GM19468 (cell line): Measurements from ENCODE around the gene EVX2.

Experiments used
- ATAC-seq: cut with Tn5 transposase; IDR thresholded peaks from one replicate; pipeline ENCODE4 v1.9.1; 2021; ENCODE audit warnings: mild to moderate bottlenecking, moderate library complexity, moderate number of reproducible peaks; ENCODE audit not compliant: unreplicated experiment; ENCODE audit errors: extremely low read depth

The EVX2 gene

DNA sequence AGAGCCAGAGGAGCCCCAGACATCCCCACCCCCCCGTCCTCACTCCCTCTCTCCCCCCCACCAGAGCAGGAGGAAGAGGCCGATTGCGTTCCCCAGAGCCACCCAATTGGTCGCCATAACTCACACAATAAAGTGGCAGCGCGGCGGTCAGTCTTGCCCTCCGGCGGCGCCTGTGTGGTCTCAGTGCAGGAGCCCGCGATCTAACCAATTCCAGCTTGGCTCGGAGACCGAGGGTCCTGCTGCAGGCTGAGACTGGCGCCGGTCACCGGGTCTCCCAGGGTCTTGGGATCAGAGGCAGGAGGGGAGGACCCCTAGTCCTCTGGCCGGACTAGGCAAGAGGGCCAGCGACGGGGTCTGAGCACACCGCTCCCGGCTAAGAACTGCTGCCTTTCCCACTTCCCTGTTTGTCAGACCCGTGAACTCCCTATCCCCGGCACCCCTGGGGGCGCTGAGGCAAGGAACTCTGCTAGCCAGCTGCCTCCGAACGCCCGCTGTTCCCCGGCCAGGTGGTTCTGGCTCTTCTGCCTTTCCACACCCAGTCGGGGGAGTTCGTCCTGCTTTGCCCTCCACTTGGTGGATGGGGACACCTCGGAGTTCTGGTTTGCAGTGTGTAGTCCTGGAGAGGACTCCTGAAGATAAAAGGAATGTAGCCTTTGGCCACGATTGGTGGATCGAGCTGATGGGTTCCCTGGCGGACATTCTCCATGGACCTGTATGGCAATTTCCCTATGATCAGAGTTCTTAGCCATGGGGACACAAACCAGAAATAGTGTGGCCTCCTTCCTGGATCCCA is 14.8 kb upstream of the EVX2 start:
- no peak for ATAC-seq

DNA sequence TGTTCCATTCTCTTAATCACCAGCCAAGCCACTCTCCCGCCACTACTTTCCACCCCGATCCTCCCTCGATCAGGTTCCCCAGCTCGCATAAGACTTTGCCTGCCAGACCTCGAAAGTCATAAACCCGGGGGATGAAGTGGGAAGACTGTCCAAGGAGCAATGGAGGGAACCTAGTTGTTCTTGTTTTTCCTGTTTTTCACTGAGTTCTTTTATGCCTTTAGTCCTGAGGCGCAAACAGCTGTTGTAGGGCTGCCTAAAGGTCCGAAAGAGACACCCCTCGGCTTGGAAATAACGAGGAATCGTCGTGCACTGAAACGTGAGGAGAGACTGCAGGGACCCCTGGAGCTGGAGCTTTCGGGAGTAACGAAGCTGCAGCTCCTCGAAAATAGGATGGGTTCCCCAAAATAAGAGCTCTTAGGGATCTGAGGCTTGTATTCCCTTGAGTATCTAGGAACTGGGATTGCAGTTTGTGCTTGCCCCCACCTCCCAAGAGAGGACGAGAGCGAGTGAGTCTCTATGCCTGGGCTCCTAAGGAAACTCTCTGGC is 14.1 kb upstream of the EVX2 start:
- ATAC-seq, result no peak

DNA sequence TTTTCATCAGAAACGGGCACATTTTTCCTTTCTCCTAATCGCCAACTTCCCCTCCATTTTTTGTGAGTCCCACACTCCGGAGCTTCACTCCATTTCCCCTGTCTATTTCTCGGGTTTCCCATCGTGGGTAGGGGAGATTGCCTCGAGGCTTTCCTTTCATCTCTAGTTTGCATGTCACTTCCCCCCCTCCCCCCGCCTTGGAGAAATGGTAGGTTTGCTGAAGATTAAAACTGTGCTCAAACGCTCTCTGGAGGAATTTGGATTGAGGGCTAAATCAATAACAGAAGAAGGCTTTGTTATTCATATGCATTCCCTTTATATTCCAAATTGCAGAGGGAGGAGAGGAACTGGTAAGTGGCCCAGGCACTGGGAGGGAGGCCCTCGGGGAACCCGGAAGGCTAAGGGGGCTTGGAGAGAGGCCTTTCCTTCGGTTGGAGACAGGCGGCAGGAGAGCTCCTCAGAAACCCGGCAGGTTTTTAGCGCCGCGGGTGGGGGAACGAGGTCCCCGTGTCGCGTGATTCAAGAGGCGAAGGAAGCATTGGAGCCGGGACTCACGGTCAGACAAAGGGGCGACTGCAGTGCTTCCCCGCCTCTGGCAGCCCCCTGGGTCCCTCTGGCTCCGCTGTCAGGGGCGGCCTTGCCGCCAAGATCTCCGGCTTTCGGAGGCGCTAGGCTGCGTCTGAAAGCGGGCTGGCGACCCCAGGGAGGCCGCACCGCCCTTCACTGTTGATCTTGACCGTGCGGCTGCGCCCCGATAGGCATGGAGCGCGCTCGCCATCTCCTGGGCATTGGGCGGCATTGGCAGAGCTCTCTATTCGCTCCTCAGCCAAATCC is 13.4 kb upstream of the EVX2 start:
- no peak for ATAC-seq

DNA sequence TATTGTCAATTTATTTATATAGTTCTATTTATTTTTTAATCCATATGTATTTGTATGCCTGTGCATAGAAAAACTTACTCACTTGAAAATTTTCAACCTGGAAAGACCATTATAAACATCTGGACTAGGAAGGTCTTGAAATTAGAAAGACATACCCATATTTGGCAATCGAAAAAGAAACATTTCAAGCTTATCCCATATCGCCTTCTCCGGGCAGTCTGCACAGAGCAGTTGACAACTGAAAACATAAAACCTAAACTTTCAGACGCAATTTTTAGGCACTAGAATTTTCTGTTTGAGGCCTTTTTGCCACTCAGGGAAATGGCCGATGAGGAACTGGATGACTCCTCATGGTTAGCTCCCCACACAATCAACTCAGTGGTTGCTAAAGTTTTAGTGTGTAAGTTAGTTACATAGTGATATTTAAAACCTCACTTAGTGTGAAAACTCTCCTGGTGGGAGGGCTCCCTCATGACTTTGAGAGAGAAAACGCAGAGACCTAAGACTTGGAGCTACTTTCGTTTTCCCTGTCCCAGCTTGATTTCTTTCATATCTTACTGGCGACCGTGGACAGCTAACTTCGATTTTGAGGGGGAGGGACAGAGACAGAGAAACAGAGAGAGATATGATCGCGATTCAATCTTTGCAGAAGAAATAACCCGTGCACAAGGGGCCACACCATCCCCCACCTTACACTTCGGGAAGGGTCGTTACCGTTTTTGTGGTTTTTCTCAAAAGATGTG is 12.7 kb upstream of the EVX2 start:
- no peak for ATAC-seq

DNA sequence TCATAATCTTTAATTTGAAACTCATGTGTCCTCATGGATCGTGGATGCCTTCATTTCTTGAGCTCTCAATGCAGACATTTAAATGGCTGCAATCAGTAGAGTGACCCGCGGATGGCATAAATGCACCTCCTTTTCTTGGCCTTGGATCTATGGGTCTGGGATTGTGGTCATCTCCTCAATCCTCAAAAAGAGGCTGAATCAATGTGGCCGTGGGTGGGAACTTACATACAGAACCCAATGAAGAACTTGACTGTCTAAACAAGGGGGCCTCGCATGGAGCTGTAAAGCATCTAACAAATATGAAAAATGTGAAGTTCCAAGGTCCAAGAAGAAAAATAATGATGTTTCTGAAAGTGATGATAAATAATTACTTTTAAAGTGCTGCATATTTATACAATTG is 11.7 kb upstream of the EVX2 start:
- no peak for ATAC-seq

DNA sequence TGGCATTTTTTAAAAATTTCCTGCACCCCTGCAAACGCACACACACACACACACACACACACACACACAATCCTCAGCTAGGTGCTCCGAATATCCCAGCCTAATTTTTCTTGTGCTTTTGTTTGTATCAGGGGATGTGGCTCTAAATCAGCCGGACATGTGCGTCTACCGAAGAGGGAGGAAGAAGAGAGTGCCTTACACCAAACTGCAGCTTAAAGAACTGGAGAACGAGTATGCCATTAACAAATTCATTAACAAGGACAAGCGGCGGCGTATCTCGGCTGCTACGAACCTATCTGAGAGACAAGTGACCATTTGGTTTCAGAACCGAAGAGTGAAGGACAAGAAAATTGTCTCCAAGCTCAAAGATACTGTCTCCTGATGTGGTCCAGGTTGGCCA is 10.6 kb upstream of the EVX2 start:
- no peak for ATAC-seq

DNA sequence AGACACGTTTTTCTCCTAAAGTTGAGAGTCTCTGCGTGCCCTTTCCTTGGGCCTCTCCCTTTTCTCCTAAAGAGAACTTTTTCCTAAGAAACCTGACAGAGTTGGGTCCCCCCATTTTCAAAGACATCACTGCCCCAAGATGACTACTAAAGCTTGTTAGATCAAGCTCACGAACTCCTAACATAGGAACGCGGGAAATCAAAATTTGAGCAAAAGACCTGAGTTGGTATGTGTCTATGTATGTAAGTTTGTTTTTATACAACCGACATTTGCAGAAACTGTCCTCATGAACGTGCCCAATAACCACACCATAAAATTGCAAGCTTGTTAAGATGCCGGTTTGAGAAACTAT is 10.1 kb upstream of the EVX2 start:
- ATAC-seq, result no peak

DNA sequence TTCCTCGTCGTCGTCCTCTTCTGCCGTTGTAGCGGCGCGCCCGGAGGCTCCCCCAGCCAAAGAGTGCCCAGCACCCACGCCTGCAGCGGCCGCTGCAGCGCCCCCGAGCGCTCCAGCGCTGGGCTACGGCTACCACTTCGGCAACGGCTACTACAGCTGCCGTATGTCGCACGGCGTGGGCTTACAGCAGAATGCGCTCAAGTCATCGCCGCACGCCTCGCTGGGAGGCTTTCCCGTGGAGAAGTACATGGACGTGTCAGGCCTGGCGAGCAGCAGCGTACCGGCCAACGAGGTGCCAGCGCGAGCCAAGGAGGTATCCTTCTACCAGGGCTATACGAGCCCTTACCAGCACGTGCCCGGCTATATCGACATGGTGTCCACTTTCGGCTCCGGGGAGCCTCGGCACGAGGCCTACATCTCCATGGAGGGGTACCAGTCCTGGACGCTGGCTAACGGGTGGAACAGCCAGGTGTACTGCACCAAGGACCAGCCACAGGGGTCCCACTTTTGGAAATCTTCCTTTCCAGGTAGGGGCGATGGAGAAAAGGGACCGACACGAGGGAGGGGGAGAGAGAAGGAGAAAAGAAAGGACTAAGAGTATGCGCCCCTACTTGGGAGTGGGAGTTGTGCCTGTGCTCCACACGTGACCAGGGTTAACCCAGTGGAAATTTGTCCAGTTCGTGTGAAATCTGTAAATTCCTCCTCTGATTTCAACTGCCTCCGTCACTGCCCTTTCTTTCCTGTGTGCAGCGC is 9.6 kb upstream of the EVX2 start:
- no peak for ATAC-seq

DNA sequence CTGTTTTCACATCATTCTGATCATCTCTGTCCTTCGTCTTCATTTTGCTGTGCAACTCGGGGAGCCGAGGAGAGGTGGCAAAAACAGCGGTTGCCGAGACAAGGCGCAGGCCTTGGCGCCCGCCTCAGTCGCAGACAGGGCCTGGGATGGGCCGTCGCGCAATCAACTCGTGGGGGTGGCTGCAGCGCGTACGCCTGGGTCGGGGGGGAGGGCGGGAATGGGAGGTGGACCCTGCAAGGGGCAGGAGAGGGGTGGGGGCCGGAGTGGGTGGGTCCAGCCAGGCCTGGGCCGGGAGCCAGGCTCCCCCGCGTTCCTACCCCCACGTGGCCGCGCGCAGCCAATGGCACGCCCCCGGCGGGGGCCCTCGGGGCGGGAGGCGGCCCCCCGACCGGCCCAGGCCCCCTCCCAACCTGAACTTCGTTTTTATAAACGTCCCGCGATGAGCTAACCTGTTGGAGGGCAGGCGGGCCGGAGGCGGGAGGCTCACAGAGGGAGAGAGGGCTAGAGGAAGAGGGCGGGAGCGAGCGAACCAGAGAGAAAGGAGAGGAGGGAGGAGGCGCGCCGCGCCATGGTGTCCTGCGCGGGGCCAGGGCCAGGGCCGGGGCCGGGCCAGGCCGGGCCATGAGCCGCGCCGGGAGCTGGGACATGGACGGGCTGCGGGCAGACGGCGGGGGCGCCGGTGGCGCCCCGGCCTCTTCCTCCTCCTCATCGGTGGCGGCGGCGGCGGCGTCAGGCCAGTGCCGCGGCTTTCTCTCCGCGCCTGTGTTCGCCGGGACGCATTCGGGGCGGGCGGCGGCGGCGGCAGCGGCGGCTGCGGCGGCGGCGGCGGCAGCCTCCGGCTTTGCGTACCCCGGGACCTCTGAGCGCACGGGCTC is 8.7 kb upstream of the EVX2 start, which contains the start of gene HOXD13:
Gene HOXD13 (plus strand): TSS at position 452 of the 875 bp plus-strand sequence. CDS start 170 bp downstream, at position 622.
- ATAC-seq, result no peak

DNA sequence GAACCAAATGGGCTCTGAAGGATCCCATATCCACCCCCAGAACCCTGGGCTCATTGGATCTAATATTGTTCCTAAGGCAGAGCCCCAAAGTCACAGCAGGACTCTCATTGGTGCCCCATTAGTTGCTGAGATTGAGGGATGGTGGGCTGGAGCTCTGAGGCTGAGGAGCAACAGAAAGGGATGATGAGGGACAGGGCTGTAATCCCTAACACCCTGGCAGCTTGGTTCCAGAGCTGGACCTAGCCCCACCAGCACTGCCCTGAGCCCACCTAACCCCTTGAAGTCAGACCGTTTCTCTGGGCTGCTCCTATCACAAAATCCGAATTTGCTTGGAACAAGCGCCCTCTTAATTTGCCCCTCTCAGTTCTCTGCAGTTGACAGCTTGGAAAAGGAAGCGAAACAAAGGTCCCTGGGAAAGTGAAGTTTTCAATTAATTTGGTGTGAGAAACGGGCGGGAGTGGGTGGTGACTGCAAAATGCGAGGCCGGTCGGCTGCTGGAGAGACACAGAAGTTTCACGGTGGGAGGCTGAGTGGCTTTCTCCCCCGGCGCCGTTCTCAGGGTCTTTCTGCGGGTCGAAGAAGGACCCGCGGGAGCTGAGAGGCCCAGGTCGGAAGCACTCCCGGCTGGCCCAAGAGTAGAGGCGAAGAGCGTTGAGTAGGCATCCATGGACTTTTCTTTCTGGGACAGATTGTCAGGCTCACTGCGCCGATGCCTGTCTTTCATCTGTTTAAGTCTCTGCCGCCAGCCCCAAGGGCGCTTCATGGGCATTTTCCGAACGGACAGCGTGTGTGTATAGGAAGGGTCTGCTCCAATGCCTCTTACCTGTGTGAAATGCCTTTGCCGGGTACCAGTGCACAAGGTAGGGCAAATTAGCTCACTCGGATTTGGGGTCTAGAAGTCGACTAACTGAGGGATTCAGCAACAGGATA is 7.8 kb upstream of the EVX2 start:
- no peak for ATAC-seq

DNA sequence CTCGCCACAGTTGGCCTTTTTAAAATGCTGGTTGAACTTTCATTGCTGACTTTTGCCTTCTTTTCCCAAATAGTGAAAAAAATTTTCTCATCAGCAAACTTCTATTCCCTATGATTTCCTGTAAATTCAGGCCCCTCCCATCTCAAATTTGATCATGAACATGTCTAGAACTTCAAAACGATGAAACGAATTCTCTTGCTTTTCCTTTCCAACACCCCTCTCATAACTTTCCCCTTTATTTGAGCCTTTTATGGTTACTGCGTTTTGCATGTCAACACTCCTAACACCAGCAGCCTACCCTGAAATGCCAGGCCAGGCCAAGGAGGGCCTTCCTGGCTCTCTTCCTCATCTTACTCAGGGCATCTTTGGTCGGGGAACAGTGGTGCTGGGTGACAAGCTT is 7.1 kb upstream of the EVX2 start:
- ATAC-seq, result no peak

DNA sequence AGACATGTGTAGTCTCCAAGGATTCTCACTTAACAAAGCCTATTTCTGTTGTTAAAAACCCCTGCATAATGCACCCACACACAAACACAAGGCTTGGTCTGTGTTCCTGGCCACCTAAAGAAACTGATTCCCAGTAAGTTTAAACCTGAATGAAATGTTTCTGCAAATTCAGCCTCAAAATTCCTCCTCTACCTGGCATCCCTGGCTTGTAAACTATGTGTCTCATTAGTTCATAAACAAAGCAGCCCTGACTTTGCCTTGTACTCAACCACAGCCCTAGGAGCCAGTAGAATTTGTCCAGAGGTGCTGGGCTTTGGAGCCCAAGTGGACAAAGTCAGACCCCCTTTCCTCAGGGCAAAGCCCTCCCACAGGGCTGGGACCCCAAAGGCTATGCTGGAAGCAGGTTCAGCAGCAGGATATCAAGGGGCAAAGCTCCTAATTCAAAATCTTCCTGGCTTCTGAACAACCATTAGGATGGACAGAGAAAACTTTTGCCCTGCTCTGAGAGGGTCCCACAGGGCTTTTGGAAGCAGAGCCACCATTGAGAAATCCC is 6.2 kb upstream of the EVX2 start:
- ATAC-seq, result no peak

DNA sequence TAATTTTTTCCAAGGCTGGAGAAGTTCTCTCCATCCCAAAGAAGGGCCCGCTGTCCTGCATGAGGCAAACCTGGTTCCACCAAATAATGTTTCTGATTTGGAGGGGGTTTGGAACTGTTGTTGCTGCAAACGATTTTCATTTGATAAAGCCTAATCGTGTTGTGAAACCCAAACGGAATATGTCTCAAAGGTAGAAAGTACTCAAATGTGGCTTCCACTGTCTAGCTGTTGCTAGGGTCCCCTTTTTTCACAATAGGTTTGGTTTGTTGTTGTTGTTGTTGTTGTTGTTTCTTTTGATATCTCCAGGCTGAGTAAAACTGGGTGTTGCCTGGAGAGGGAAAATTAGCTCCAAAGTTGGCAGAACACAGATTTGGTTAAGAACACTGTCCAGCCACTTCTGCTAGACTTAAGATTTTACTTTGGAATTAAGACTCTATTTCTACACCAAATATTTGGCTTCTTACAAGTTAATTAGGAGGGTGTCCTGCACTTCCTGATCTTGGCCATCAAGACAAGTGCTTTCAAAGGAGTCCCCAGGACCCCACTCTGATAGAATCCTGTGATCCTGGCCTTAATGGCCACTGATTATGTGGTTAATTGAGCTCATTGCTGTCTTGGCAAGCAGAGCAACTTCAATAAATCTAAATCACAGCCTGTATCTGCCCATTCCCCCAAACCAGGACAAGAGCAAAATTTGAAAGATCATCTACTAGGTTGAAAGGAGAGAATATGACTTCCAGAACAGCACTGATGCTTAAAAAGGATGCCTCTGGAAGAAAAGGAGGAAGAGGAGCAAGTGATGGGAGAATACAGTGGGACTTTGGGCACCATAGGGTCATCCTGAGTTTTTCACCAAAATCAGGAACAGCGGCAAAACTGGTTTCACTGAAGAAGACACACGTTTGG is 5.4 kb upstream of the EVX2 start:
- no peak for ATAC-seq

DNA sequence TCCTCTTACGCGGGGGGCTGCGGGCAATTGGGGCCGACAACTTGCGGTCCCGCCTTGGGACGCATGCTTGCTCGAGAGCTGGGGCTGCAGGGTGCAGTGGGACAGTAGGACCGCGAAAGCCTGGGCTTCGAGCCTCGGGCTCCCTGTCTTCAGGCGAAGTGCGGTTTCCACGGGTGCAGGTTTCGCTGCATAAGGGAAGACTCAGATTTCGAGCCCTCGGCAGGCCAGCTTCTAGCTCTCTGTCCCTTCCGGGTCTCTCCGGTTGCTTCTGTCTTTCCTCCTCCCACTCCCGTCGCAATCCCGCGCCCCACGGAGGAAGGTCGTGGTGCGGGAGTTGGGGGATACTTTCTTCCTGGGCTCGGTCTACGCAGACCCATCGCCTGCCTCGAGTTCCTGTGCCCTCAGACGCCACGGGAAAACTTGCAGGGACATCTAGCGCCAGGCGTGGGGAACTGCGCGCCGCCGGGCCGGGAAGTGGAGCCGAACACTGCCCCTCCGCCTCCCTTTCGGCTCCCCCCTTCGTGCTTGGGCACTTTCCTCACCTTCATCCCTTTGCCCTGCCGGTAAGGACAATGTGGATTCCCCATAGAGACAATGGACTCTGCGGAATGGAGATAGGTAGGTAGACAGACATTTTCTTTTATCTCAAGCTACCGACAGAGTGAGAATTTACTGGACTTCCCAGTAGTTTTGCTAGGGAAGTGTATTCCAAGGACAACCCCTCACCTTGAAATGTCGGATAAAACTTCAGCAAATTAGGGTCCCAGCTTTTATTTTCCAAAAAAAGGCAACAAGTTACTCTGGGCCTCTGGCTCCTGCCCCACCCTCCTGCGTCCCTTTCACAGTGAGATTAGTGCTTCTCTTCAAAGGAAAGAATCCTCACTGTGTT is 4.5 kb upstream of the EVX2 start:
- no peak for ATAC-seq

DNA sequence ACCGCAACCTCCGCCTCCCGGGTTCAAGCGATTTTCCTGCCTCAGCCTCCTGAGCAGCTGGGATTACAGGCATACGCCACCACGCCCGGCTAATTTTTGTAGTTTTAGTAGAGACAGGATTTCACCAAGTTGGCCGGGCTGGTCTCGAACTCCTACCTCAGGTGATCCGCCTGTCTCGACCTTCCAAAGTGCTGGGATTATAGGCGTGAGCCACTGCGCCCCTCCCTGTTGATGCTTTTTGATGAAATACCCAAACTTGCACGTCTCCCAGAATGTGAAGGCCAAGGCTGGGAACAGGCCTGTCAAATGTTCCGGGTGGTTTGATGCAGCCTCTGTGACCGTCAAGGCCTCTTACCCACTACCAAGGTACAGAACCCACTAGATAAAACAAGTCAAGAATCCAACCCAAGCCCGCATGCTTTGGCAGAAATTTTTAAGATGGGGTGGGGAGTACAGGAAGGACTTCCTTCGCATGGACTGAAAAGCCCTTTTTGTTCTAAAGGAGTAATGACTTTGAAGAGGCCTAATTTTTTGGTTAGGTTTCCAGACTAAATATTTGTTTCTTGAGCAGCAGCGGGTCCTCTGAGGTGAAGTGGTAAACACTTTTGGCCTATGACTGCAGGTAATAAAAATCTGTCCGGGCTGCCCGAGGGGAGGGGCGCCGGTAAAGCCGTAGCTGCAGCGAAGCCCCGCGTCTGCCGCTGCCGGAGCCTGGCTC is 3.7 kb upstream of the EVX2 start:
- ATAC-seq, result no peak
